ENCODE data around the gene ARHGEF19. TPM values are rescaled to one million over a fixed set of nuclear protein-coding genes. Genes with fewer than 3 reads are reported as not detected.
A peak's percentile ranks its signal among the peaks of the same experiment; 100 is the strongest.
"Not testable (repeated sequence)": the region's sequence is repeated elsewhere in the genome, so short reads cannot be mapped to it uniquely, and the experiment has no call there.

Gene ARHGEF19
- total and polyA plus RNA-seq, 2 experiments from 2014 or later: 21.0 to 24.8 TPM

DNA sequence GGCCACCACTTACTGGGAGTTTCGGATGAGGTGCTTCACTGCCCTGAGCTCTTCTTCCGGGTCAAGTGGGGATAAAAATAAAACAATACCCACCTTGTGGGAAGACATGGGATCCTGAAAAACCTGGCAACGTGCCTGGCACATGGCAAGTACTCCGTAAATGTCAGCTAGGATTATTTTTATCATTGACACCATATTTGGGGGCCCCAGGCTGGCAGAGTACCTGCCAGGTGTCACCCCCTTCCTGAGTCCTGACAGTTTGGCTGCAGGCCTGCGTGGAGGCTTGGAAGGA is 47.4 kb downstream of the ARHGEF19 start:
- no peak for DNase-seq (ENCODE audit: low spot score)
- Histone ChIP-seq H3K9me2 (replicated peaks; ENCODE audit: insufficient read depth) (no peaks in the 10 kb centered on the region), H3K9me3 (ENCODE audit: low read depth) (no peaks in the 10 kb centered on the region), H4K20me1 (ENCODE audit: insufficient read depth, poor library complexity, severe bottlenecking) (no peaks in the 10 kb centered on the region), H3K4me3 (no peak overlapping the region), H3K4me2 (no peak overlapping the region), H3K79me2 (no peaks in the 10 kb centered on the region), H3K4me1 (ENCODE audit: insufficient read depth) (peaks cover 12% of the 10 kb centered on the region), H3K36me3 (replicated peaks; ENCODE audit: insufficient read depth, low read depth) (no peaks in the 10 kb centered on the region), H2AFZ (no peak overlapping the region), H3K27ac (peak overlapping the region; percentile 65), H3K27me3 (no peaks in the 10 kb centered on the region)
- 61% methylated on average over 5 of the region's 5 CpGs for WGBS (ENCODE audit: low lambda C conversion rate, missing lambda C conversion rate)
- TF ChIP-seq, protein P1, sequence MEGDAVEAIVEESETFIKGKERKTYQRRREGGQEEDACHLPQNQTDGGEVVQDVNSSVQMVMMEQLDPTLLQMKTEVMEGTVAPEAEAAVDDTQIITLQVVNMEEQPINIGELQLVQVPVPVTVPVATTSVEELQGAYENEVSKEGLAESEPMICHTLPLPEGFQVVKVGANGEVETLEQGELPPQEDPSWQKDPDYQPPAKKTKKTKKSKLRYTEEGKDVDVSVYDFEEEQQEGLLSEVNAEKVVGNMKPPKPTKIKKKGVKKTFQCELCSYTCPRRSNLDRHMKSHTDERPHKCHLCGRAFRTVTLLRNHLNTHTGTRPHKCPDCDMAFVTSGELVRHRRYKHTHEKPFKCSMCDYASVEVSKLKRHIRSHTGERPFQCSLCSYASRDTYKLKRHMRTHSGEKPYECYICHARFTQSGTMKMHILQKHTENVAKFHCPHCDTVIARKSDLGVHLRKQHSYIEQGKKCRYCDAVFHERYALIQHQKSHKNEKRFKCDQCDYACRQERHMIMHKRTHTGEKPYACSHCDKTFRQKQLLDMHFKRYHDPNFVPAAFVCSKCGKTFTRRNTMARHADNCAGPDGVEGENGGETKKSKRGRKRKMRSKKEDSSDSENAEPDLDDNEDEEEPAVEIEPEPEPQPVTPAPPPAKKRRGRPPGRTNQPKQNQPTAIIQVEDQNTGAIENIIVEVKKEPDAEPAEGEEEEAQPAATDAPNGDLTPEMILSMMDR (IDR thresholded peaks at IDR 0.05; ENCODE audit: poor library complexity): no peak
- no peak for TF ChIP-seq EZH2 (IDR thresholded peaks at IDR 0.05; ENCODE audit: borderline replicate concordance)

DNA sequence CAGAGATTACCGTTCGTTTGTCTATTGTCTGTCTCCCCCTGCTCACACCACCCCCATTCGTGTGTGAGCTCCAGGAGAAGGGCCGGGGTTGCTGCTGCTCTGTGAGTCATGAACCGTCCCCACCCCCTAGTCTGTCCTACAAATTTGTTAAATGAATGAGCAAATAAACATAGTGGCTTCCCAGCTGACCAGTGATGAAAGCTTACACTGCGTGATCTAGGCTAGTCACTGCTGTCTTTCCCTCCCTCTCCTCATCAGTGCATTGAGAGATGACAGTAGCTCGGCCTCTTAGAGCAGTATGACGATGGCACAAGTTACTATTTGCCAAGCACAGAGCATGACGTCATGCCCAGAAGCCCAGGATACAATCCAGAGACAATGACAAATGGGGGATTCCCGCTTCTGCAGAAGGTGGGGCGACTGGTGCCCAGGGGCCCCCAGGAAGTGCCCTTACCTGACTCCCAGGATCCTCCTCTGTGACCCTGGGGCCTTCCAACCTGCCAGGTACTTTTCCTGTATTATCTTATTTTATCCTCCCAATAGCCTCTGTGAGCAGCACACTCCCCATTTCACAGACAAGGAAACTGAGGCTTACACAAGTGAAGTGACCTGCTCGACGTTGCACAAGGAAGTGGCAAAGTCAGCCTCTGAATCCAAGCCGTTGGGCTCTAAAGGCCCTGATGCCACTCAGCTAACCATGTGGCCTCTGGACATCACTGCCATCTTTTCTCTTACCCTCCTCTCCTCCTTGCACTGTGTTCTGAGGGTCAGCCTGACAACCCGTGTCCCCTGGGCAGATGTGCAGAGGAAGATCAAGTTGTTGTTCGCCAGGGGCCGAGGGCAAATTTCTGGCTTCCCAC is 48.0 kb downstream of the ARHGEF19 start:
- H3K4me3 ChIP-seq: no peak overlapping the region
- no peak overlapping the region for H2AFZ ChIP-seq
- H3K4me1 ChIP-seq (ENCODE audit: insufficient read depth): peaks cover 12% of the 10 kb centered on the region
- no peaks in the 10 kb centered on the region for H4K20me1 ChIP-seq (ENCODE audit: insufficient read depth, poor library complexity, severe bottlenecking)
- no peaks in the 10 kb centered on the region for H3K79me2 ChIP-seq
- H3K36me3 ChIP-seq (replicated peaks; ENCODE audit: insufficient read depth, low read depth): no peaks in the 10 kb centered on the region
- H3K27ac ChIP-seq: peak overlapping the region; percentile 65
- no peaks in the 10 kb centered on the region for H3K9me2 ChIP-seq (replicated peaks; ENCODE audit: insufficient read depth)
- 54% methylated on average over 17 of the region's 17 CpGs for WGBS (ENCODE audit: low lambda C conversion rate, missing lambda C conversion rate)
- no peak for TF ChIP-seq EZH2phosphoT487 (IDR thresholded peaks at IDR 0.05; ENCODE audit: low read depth, severe bottlenecking, unreplicated experiment)
- no peak for TF ChIP-seq EZH2 (IDR thresholded peaks at IDR 0.05; ENCODE audit: borderline replicate concordance)
- TF ChIP-seq, protein P1 (IDR thresholded peaks at IDR 0.05; ENCODE audit: poor library complexity): no peak
- no peaks in the 10 kb centered on the region for H3K9me3 ChIP-seq (ENCODE audit: low read depth)
- no peak overlapping the region for H3K4me2 ChIP-seq
- H3K27me3 ChIP-seq: no peaks in the 10 kb centered on the region
- DNase-seq (ENCODE audit: low spot score): peak; percentile 87

DNA sequence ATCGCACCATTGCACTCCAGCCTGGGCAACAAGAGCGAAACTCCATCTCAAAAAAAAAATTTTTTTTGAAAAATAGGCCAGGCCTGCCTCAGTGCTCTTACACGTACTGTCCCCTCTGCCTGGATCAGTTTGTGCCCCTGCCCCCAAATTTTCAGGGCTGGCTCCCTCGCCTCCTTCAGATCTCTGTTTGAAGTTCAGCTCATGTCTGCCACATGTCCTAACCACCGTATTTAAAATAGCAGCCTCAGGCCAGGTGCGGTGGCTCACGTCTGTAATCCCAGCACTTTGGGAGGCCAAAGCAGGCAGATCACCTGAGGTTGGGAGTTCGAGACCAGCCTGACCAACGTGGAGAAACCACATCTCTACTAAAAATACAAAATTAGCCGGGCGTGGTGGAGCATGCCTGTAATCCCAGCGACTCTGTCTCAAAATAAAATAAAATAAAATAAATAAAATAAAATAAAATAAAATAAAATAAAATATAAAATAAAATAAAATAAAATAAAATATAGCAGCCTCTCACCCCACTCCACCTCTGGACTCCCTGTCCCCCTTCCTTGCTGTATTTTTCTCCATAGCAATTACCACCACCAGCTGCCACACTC is 48.7 kb downstream of the ARHGEF19 start:
- WGBS (ENCODE audit: low lambda C conversion rate, missing lambda C conversion rate): 84% methylated on average over 12 of the region's 12 CpGs
- not testable (repeated sequence) for H4K20me1 ChIP-seq (ENCODE audit: insufficient read depth, poor library complexity, severe bottlenecking); H3K36me3 ChIP-seq (replicated peaks; ENCODE audit: insufficient read depth, low read depth); H3K79me2 ChIP-seq; DNase-seq (ENCODE audit: low spot score); H2AFZ ChIP-seq; H3K27me3 ChIP-seq; H3K4me3 ChIP-seq; H3K9me2 ChIP-seq (replicated peaks; ENCODE audit: insufficient read depth); H3K27ac ChIP-seq; H3K9me3 ChIP-seq (ENCODE audit: low read depth); H3K4me2 ChIP-seq
- peaks cover 12% of the 10 kb centered on the region for H3K4me1 ChIP-seq (ENCODE audit: insufficient read depth)

DNA sequence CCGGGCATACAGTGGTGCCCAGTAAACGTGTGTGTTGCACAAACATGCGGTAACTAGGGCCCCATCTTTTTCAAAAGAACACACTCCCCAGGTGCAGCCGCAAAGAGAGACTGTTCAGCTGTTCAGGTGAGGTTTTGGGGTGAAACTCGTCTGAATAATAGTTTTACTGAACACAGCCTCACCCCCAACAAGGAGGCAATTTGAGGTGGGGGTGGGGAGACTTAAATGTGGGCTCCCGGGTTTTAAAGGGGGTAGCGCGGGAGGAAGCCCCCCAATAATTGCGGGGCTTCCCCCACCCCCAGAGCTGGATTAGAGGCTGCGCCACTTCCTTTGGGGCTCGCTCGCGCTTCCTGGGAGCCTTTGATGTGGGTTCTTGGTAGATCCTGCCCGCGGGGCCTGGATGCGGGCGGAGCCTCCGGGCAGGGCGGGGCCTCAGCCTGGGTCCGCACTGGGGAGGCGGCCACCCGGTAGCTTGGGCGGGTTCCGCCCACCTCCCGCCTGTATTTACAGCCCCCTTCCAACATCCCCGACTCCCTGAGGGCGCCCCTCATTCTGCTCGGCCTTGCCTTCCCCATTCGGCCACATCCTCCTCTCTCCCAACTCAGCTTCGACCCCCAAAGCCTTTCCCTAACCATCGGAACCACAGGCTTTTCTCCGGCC is 50.2 kb downstream of the ARHGEF19 start:
- Histone ChIP-seq H3K27me3 (no peaks in the 10 kb centered on the region), H3K27ac (no peak overlapping the region), H4K20me1 (ENCODE audit: insufficient read depth, poor library complexity, severe bottlenecking) (no peaks in the 10 kb centered on the region), H3K4me2 (peak overlapping the region; percentile 55), H3K9me3 (ENCODE audit: low read depth) (no peaks in the 10 kb centered on the region), H3K36me3 (replicated peaks; ENCODE audit: insufficient read depth, low read depth) (no peaks in the 10 kb centered on the region), H3K4me1 (ENCODE audit: insufficient read depth) (peaks cover 9% of the 10 kb centered on the region), H3K9me2 (replicated peaks; ENCODE audit: insufficient read depth) (no peaks in the 10 kb centered on the region), H3K79me2 (no peaks in the 10 kb centered on the region), H2AFZ (no peak overlapping the region), H3K4me3 (no peak overlapping the region)
- TF ChIP-seq EZH2 (IDR thresholded peaks at IDR 0.05; ENCODE audit: borderline replicate concordance) (no peak), EZH2phosphoT487 (IDR thresholded peaks at IDR 0.05; ENCODE audit: low read depth, severe bottlenecking, unreplicated experiment) (no peak)
- TF ChIP-seq, protein P1 (IDR thresholded peaks at IDR 0.05; ENCODE audit: poor library complexity): no peak
- 49% methylated on average over 19 of the region's 32 CpGs for WGBS (ENCODE audit: low lambda C conversion rate, missing lambda C conversion rate)
- DNase-seq (ENCODE audit: low spot score): peak; percentile 58
